Measurements from ENCODE around the gene SYNPO2. TPM values are rescaled to one million over a fixed set of nuclear protein-coding genes. Genes with fewer than 3 reads are reported as not detected.

Gene SYNPO2
- total and polyA plus RNA-seq, 2 of the 13 experiments (the other 11 are each of a cell fraction or from before 2014, with no cell fraction given): not detected

DNA sequence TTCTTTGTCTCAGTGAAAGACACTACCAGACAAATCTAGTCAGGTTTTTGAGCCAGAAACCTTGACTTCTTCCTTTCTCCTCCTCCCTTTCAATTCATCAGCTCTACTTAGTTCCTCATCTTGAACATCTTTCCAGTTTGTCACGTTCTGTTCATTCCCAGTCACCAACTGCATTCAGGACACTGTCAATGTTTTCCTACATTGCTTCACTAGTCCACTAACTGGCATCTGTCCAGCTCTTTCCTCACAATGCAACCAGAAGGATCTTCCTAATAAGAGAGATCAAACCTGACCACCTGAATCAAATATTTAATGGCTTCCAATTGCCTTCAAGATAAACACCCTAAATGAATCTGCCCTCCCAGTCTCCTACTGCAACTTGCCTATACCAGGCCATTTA lies 52.5 kb downstream of the SYNPO2 start:
- POLR2A ChIA-PET: no interaction called here
- FAIRE-seq: no peak
- Histone ChIP-seq H3K27me3 (ENCODE audit: control insufficient read depth in 1 of 2, insufficient read depth in 2 of 2, low read length in 2 of 2) (no peaks in the 10 kb centered on the region; a peak in 2 of 5 replicates), H3K4me1 (ENCODE audit: insufficient read depth, low read length) (no peaks in the 10 kb centered on the region), H3K4me2 (ENCODE audit: low read depth, low read length) (no peak overlapping the region), H3K27ac (ENCODE audit: extremely low read length, insufficient read depth, low read length) (no peak overlapping the region), H4K20me1 (ENCODE audit: insufficient read depth, low read length) (no peaks in the 10 kb centered on the region), H3K9ac (ENCODE audit: insufficient read depth, low read depth, low read length) (no peak overlapping the region), H2AFZ (ENCODE audit: low read length) (no peak overlapping the region), H3K36me3 (replicated peaks in 1 of 2; ENCODE audit: control insufficient read depth in 1 of 2, insufficient read depth in 2 of 2, low read length in 2 of 2) (no peaks in the 10 kb centered on the region), H3K4me3 (replicated peaks in 1 of 3; ENCODE audit: insufficient read depth in 1 of 3, low read depth in 2 of 3, low read length in 3 of 3) (no peak overlapping the region), H3K79me2 (ENCODE audit: insufficient read depth, low read length) (no peaks in the 10 kb centered on the region), H3K9me3 (ENCODE audit: low read length) (no peaks in the 10 kb centered on the region)
- in situ Hi-C loops (cut with HindIII; ENCODE audit: extremely low pct_ligation_motif_present, low pct_unique_long_range_greater_than_20kb): no loop called here
- ATAC-seq: peak; percentile 44; the same call in 1 of the 3 replicates
- CTCF ChIA-PET (ENCODE audit: low intra/inter-chr PET ratio, low total read pairs): no interaction called here
- DNase-seq (ENCODE audit: low spot score): peak; percentile 18
- 0% methylated on average over 1 of the region's 1 CpG for WGBS (ENCODE audit: low lambda C conversion rate)
- intact Hi-C loops (cut with micrococcal nuclease; ENCODE audit: unreplicated experiment): no loop called here
- TF ChIP-seq ZNF792 (CRISPR knock-in tag; IDR thresholded peaks at IDR 0.05): no peak
- TF ChIP-seq CEBPB (IDR thresholded peaks at IDR 0.05; ENCODE audit: borderline replicate concordance, low read depth, low read length): peak; percentile 62; the same call in 1 of the 2 replicates
- no TSS peak for BruUV-seq (replicated peaks)

- Histone ChIP-seq H3K79me2 (ENCODE audit: insufficient read depth, low read length) (no peaks in the 10 kb centered on the region), H3K4me2 (ENCODE audit: low read depth, low read length) (no peak overlapping the region)
- TF ChIP-seq ZMYM2 (CRISPR knock-in tag; IDR thresholded peaks at IDR 0.05): no peak
- no peak for TF ChIP-seq NFKBIZ (CRISPR knock-in tag; IDR thresholded peaks at IDR 0.05)
- no peak for TF ChIP-seq MXD1 (CRISPR knock-in tag; IDR thresholded peaks at IDR 0.05)
- TF ChIP-seq HOXA7 (CRISPR knock-in tag; IDR thresholded peaks at IDR 0.05): no peak
- TF ChIP-seq HMGA1 (CRISPR knock-in tag; conservative IDR thresholded peaks at IDR 0.05): no peak
- no peak for TF ChIP-seq ZNF782 (CRISPR knock-in tag; IDR thresholded peaks at IDR 0.05; ENCODE audit: borderline replicate concordance)
- no peak for TF ChIP-seq KIAA2018 (CRISPR knock-in tag; IDR thresholded peaks at IDR 0.05; ENCODE audit: borderline replicate concordance)
Observed at GRCh38 chr4:118941799-118942198, 53.1 kb downstream of the SYNPO2 start.

More at GRCh38 chr4:118941799-118942198, 53.1 kb downstream of the SYNPO2 start:
- Histone ChIP-seq H3K27me3 (ENCODE audit: control insufficient read depth in 1 of 2, insufficient read depth in 2 of 2, low read length in 2 of 2) (no peaks in the 10 kb centered on the region; a peak in 2 of 5 replicates), H3K4me1 (ENCODE audit: insufficient read depth, low read length) (no peaks in the 10 kb centered on the region), H3K36me3 (replicated peaks in 1 of 2; ENCODE audit: control insufficient read depth in 1 of 2, insufficient read depth in 2 of 2, low read length in 2 of 2) (no peaks in the 10 kb centered on the region), H4K20me1 (ENCODE audit: insufficient read depth, low read length) (no peaks in the 10 kb centered on the region), H3K4me3 (replicated peaks in 1 of 3; ENCODE audit: insufficient read depth in 1 of 3, low read depth in 2 of 3, low read length in 3 of 3) (no peak overlapping the region), H3K27ac (ENCODE audit: extremely low read length, insufficient read depth, low read length) (no peak overlapping the region), H2AFZ (ENCODE audit: low read length) (no peak overlapping the region), H3K9me3 (ENCODE audit: low read length) (no peaks in the 10 kb centered on the region), H3K9ac (ENCODE audit: insufficient read depth, low read depth, low read length) (no peak overlapping the region)
- ChIA-PET CTCF (ENCODE audit: low intra/inter-chr PET ratio, low total read pairs) (no interaction called here), POLR2A (no interaction called here)
- in situ Hi-C loops (cut with HindIII; ENCODE audit: extremely low pct_ligation_motif_present, low pct_unique_long_range_greater_than_20kb) (no loop called here), intact Hi-C loops (cut with micrococcal nuclease; ENCODE audit: unreplicated experiment) (no loop called here)
- no TSS peak for BruUV-seq (replicated peaks)
- DNase-seq (ENCODE audit: low spot score) (no peak), FAIRE-seq (no peak), ATAC-seq (no peak)
- 41% methylated on average over 6 of the region's 6 CpGs for WGBS (ENCODE audit: low lambda C conversion rate)

All from HepG2 (cell line).